Measurements from ENCODE around the gene RNF7.

DNA sequence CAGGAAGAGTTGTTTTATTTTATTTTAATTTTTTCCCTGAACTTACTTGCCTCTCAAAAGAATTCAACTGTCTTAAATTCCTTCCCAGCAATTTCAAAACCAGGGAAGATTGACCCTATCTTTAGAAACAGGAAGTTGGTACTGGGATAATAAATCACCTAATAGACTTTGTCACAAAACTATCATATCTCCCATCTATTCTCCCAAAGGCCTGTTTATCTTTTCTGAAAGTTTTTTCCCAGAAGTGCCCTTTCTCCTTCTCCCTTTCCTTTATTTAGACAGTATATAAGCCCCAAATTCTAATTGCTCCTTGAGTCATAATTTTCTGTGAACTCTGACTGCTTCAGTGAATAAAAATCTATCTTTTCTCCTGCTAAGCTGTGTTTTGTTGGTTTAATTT lies 2.9 kb upstream of the RNF7 start:
- TF ChIP-seq EZH2 (IDR thresholded peaks at IDR 0.05; ENCODE audit: insufficient read depth, poor library complexity, severe bottlenecking) (no peak), EZH2phosphoT487 (IDR thresholded peaks at IDR 0.05; ENCODE audit: insufficient read depth, low read depth) (no peak)
